Naive thymus-derived CD8-positive, alpha-beta T cell (primary cell): ENCODE measurements around the gene P4HB. TPM values are rescaled to one million over a fixed set of nuclear protein-coding genes. Genes with fewer than 3 reads are reported as not detected.
A peak's percentile ranks its signal among the peaks of the same experiment; 100 is the strongest.

ENCODE experiments used
- ATAC-seq, 2 donors: fragments of 150-1000 bp; cut with Tn5 transposase in 1 of 2; sonication (Bioruptor Pico), chemical (Tn5 transposase) in 1 of 2; 1 replicate in 1 of 2; 2 replicates in 1 of 2; pipeline ENCODE4 v1.10.0; 2021; ENCODE audit warnings: mild to moderate bottlenecking in 2 of 2, moderate library complexity in 2 of 2
- POLR2A ChIA-PET: fragments of 350-600 bp; sonication (Branson Sonifier 250); formaldehyde crosslinking; loops from one replicate; lab custom pipeline; 2021; ENCODE audit warnings: antibody characterized with exemption; lab: Charles Lee
- DNase-seq, 10 donors: peaks; one replicate each; pipeline versions ENCODE4 v3.0.0 to v3.0.0-alpha.2; 2020 to 2022
- H3K27ac Mint-ChIP-seq, 10 donors: one replicate each; pipeline ENCODE4 v1.8.0; 2020 to 2022; ENCODE audit warnings: mild to moderate bottlenecking in 10 of 10, mixed read lengths in 10 of 10, moderate library complexity in 4 of 10, inconsistent platforms in 1 of 10
- H3K27me3 Mint-ChIP-seq, 5 donors: one replicate each; pipeline ENCODE4 v1.8.0; 2021 to 2022; ENCODE audit warnings: mixed read lengths in 5 of 5
- H3K36me3 Mint-ChIP-seq, 3 donors: one replicate each; pipeline ENCODE4 v1.8.0; 2020 to 2022; ENCODE audit warnings: mixed read lengths in 3 of 3, mild to moderate bottlenecking in 2 of 3, inconsistent platforms in 1 of 3
- H3K4me1 Mint-ChIP-seq, 4 donors: one replicate each; pipeline ENCODE4 v1.8.0; 2021 to 2022; ENCODE audit warnings: mixed read lengths in 4 of 4
- H3K4me3 Mint-ChIP-seq, 10 donors: one replicate each; pipeline ENCODE4 v1.8.0; 2020 to 2022; ENCODE audit warnings: mild to moderate bottlenecking in 10 of 10, mixed read lengths in 10 of 10, moderate library complexity in 6 of 10, inconsistent platforms in 1 of 10
- H3K9me3 Mint-ChIP-seq, 9 donors: one replicate each; pipeline ENCODE4 v1.8.0; 2020 to 2022; ENCODE audit warnings: mixed read lengths in 9 of 9, mild to moderate bottlenecking in 3 of 9, inconsistent platforms in 1 of 9, moderate library complexity in 1 of 9
- polyA plus RNA-seq, 3 donors: library from polyadenylated mRNA; unstranded; fragments of 300-500 nt; fragmentation: Illumina TruSeq; gene quantifications; one replicate each; pipeline ENCODE4 v1.2.3, GENCODE V29; 2021
- total RNA-seq, 8 experiments: library from RNA in 2 of 8; stranded (reverse) in 2 of 8; gene quantifications; one replicate each; pipeline ENCODE4 v1.2.3 and lab custom pipeline; 2021 to 2026

Gene P4HB
- total and polyA plus RNA-seq, 5 experiments from 2014 or later = 166 to 191 (median 190) TPM

GRCh38 chr17:81807839-81808238 is 52.5 kb downstream of the P4HB start:
- H3K36me3 Mint-ChIP-seq = no peaks in the 10 kb centered on the region
- DNase-seq (no peak), ATAC-seq (no peak)
- H3K27me3 Mint-ChIP-seq = peaks cover 4 to 44% (median 27%) of the 10 kb centered on the region in 5 donors
- H3K4me1 Mint-ChIP-seq = peaks cover 0 to 7% (median 2%) of the 10 kb centered on the region in 4 donors
- POLR2A ChIA-PET = no interaction called here
- H3K4me3 Mint-ChIP-seq = no peak overlapping the region
- H3K27ac Mint-ChIP-seq = no peak overlapping the region
- peaks cover 0 to 3% (median 0%) of the 10 kb centered on the region in 9 donors for H3K9me3 Mint-ChIP-seq

- no peak overlapping the region for H3K4me3 Mint-ChIP-seq
- peaks cover 0 to 7% (median 3%) of the 10 kb centered on the region in 4 donors for H3K4me1 Mint-ChIP-seq
- no peak overlapping the region for H3K27ac Mint-ChIP-seq
- no peak for ATAC-seq
- no peaks in the 10 kb centered on the region for H3K36me3 Mint-ChIP-seq
- H3K9me3 Mint-ChIP-seq = peaks cover 0 to 3% (median 0%) of the 10 kb centered on the region in 9 donors
- POLR2A ChIA-PET = no interaction called here
- H3K27me3 Mint-ChIP-seq = peaks cover 8 to 48% (median 33%) of the 10 kb centered on the region in 5 donors
- DNase-seq = no peak
Measured at GRCh38 chr17:81807210-81807719, 53.1 kb downstream of the P4HB start.

- no peak overlapping the region for H3K27ac Mint-ChIP-seq
- H3K36me3 Mint-ChIP-seq = no peaks in the 10 kb centered on the region
- H3K27me3 Mint-ChIP-seq = peaks cover 8 to 55% (median 38%) of the 10 kb centered on the region in 5 donors
- peaks cover 0 to 7% (median 3%) of the 10 kb centered on the region in 4 donors for H3K4me1 Mint-ChIP-seq
- DNase-seq = no peak
- H3K9me3 Mint-ChIP-seq = peaks cover 0 to 3% (median 0%) of the 10 kb centered on the region in 9 donors
- POLR2A ChIA-PET = no interaction called here
- no peak overlapping the region for H3K4me3 Mint-ChIP-seq
- no peak for ATAC-seq
Measured at GRCh38 chr17:81806461-81807209, 53.7 kb downstream of the P4HB start.

- H3K36me3 Mint-ChIP-seq = no peaks in the 10 kb centered on the region
- H3K4me3 Mint-ChIP-seq = no peak overlapping the region
- POLR2A ChIA-PET = no interaction called here
- no peak for ATAC-seq
- peaks cover 0 to 7% (median 3%) of the 10 kb centered on the region in 4 donors for H3K4me1 Mint-ChIP-seq
- H3K9me3 Mint-ChIP-seq = peaks cover 0 to 5% (median 0%) of the 10 kb centered on the region in 9 donors
- H3K27me3 Mint-ChIP-seq = peaks cover 10 to 62% (median 45%) of the 10 kb centered on the region in 5 donors
- H3K27ac Mint-ChIP-seq = no peak overlapping the region
- DNase-seq = no peak
Measured at GRCh38 chr17:81805707-81806460, 54.5 kb downstream of the P4HB start.

- Mint-ChIP-seq H3K27me3 (peaks cover 12 to 65% (median 44%) of the 10 kb centered on the region in 5 donors), H3K9me3 (peaks cover 0 to 5% (median 0%) of the 10 kb centered on the region in 9 donors), H3K36me3 (no peaks in the 10 kb centered on the region), H3K4me3 (peak overlapping the region in 3 of 10 donors; percentile 50 to 65 (median 64)), H3K4me1 (peaks cover 0 to 7% (median 4%) of the 10 kb centered on the region in 4 donors), H3K27ac (peak overlapping the region in 1 of 10 donors; percentile 66)
- DNase-seq (no peak), ATAC-seq (no peak)
- POLR2A ChIA-PET = interaction anchor here (0.6 kb wide), 1 partner anchor 713 kb away, joined by 5 read pairs; no protein-coding TSS in a partner anchor
Measured at GRCh38 chr17:81804559-81805399, 55.6 kb downstream of the P4HB start.

GRCh38 chr17:81803728-81804558 is 56.4 kb downstream of the P4HB start, which contains the start of gene GCGR:
TSS of gene GCGR (plus strand) at chr17:81804150. CDS start at chr17:81809019, 4,869 bp downstream.
- Mint-ChIP-seq H3K4me3 (peak within 1 kb of the TSS in 6 of 10 donors; percentile 4 to 70 (median 48)), H3K27me3 (peaks cover 11 to 65% (median 39%) of the 10 kb centered on the region in 5 donors), H3K4me1 (peaks cover 0 to 7% (median 3%) of the 10 kb centered on the region in 4 donors), H3K9me3 (peaks cover 0 to 2% (median 0%) of the 10 kb centered on the region in 9 donors), H3K36me3 (no peaks in the 10 kb centered on the region), H3K27ac (peak within 1 kb of the TSS in 1 of 10 donors; percentile 66)
- no peak for DNase-seq
- POLR2A ChIA-PET = no interaction called here
- ATAC-seq = peak; percentile 53 to 65

GRCh38 chr17:81802856-81803643 is 57.3 kb downstream of the P4HB start:
- Mint-ChIP-seq H3K4me1 (peaks cover 0 to 7% (median 3%) of the 10 kb centered on the region in 4 donors), H3K27me3 (peaks cover 11 to 56% (median 37%) of the 10 kb centered on the region in 5 donors), H3K36me3 (no peaks in the 10 kb centered on the region), H3K4me3 (peak overlapping the region in 8 of 10 donors; percentile 26 to 81 (median 52)), H3K9me3 (peaks cover 0 to 2% (median 0%) of the 10 kb centered on the region in 9 donors), H3K27ac (no peak overlapping the region)
- no peak for ATAC-seq
- DNase-seq = no peak
- POLR2A ChIA-PET = no interaction called here

GRCh38 chr17:81802048-81802758 is 58.1 kb downstream of the P4HB start:
- Mint-ChIP-seq H3K4me3 (peak overlapping the region in 7 of 10 donors; percentile 19 to 81 (median 51)), H3K27ac (no peak overlapping the region), H3K27me3 (peaks cover 11 to 48% (median 37%) of the 10 kb centered on the region in 5 donors), H3K36me3 (no peaks in the 10 kb centered on the region), H3K9me3 (peaks cover 0 to 2% (median 0%) of the 10 kb centered on the region in 9 donors), H3K4me1 (peaks cover 0 to 7% (median 3%) of the 10 kb centered on the region in 4 donors)
- DNase-seq (no peak), ATAC-seq (no peak)
- POLR2A ChIA-PET = no interaction called here

- Mint-ChIP-seq H3K4me1 (peaks cover 0 to 7% (median 3%) of the 10 kb centered on the region in 4 donors), H3K9me3 (peaks cover 0 to 2% (median 0%) of the 10 kb centered on the region in 9 donors), H3K36me3 (no peaks in the 10 kb centered on the region), H3K27me3 (peaks cover 11 to 47% (median 34%) of the 10 kb centered on the region in 5 donors), H3K27ac (no peak overlapping the region), H3K4me3 (peak overlapping the region in 1 of 10 donors; percentile 34)
- POLR2A ChIA-PET = no interaction called here
- ATAC-seq (no peak), DNase-seq (no peak)
Measured at GRCh38 chr17:81801327-81801726, 59.0 kb downstream of the P4HB start.

GRCh38 chr17:81794509-81794908 is 65.8 kb downstream of the P4HB start:
- Mint-ChIP-seq H3K4me3 (no peak overlapping the region), H3K36me3 (no peaks in the 10 kb centered on the region), H3K27ac (no peak overlapping the region), H3K4me1 (no peaks in the 10 kb centered on the region), H3K27me3 (peaks cover 0 to 6% (median 1%) of the 10 kb centered on the region in 5 donors), H3K9me3 (no peaks in the 10 kb centered on the region)
- ATAC-seq (no peak), DNase-seq (no peak)
- POLR2A ChIA-PET = no interaction called here
